ENCODE results near the gene TP73.

TP73 gene

DNA sequence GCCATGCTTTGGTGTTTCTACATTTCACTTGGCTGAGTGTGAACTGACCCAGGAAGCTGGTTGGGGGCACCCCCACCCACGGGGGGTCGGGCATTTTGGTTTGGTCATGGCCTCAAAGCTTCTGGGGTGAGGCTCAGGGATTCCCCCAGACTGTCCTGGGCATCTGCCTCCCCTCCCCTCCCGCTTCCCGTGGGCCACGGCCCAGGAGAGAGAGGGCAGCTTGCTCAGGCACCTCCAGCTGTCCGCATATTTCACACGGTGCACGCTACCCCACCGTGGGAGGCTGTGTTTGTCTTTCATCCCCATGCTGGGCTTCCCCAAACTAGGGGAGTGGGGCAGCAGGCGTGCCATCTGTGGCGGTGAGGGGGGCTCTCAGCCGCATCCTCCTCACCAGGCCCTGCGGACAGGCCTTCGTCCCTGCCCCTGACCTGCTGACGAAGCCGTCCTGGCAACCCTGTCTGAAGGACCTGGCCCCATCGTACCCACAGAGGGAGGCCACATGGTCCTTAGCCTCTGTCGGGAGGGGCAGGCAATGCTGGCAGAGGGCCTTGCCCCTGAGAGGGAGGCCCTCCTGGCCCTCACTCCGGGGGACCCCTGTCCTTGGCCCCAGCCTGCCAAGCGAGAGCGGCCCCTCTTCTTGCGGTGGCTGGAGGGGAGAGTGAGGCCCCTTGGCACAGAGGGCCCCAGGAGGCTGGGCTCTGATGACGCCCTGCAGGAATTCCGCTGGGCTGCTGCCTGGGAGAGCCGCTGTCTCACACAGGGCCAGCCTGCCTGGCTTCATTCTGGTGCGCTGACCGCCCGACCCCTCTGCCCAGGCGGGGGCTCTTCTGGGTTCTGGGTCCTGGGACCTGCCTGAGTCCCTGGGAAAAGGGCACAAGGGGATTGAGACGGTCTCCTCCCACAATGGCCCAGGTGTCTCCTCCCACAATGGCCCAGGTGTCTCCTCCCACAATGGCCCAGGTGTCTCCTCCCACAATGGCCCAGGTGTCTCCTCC is 22.1 kb downstream of the TP73 start:
- no peak for DNase-seq

- DNase-seq = no peak
These were observed 23.1 kb downstream of the TP73 start for GRCh38 chr1:3675436-3675835.

GRCh38 chr1:3676581-3677470 is 24.5 kb downstream of the TP73 start:
- DNase-seq = no peak

GRCh38 chr1:3677484-3677883 is 25.2 kb downstream of the TP73 start:
- DNase-seq = no peak

DNA sequence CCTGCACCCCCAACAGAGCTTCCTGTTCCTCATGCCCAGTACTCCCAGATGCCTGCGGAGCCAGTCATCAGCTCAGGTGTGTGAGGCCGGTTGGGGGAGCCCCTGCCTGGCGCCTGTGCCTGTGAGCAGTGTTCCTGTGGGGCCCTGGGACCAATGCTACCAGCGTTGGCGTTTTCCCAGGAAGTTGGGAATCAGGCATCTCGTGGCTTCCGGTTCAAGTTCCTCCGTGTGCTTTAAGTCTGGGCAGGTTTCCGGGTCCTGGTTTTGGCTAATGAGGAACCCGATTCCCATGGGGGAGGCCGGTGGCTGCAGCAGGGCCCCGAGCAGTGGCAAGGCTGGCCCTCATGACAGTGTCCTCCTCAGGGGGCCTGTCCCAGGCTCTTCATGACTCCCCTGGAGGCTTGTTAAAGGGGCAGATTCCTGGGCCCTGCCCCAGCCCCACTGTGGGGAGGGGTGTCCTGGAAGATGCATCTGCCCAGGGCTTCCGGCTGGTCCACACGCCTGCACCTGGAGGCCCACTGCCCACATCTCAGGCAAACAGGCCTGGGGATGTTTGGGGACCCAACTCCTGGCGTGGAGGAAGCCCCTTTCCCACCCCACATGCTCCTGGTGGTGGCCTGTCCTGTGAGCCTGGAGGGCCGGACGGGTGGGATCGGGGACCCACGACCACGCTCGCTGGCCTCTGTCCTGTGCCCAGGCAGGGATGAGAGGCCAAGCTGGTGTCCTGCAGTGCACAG is 26.2 kb downstream of the TP73 start:
- no peak for DNase-seq

GRCh38 chr1:3679098-3679555 is 26.8 kb downstream of the TP73 start:
- no peak for DNase-seq

GRCh38 chr1:3679799-3680453 is 27.6 kb downstream of the TP73 start:
- DNase-seq = no peak

- DNase-seq = peak; percentile 62
These were observed 28.3 kb downstream of the TP73 start for GRCh38 chr1:3680488-3681230.

GRCh38 chr1:3681231-3681897 is 29.0 kb downstream of the TP73 start:
- DNase-seq = no peak

DNA sequence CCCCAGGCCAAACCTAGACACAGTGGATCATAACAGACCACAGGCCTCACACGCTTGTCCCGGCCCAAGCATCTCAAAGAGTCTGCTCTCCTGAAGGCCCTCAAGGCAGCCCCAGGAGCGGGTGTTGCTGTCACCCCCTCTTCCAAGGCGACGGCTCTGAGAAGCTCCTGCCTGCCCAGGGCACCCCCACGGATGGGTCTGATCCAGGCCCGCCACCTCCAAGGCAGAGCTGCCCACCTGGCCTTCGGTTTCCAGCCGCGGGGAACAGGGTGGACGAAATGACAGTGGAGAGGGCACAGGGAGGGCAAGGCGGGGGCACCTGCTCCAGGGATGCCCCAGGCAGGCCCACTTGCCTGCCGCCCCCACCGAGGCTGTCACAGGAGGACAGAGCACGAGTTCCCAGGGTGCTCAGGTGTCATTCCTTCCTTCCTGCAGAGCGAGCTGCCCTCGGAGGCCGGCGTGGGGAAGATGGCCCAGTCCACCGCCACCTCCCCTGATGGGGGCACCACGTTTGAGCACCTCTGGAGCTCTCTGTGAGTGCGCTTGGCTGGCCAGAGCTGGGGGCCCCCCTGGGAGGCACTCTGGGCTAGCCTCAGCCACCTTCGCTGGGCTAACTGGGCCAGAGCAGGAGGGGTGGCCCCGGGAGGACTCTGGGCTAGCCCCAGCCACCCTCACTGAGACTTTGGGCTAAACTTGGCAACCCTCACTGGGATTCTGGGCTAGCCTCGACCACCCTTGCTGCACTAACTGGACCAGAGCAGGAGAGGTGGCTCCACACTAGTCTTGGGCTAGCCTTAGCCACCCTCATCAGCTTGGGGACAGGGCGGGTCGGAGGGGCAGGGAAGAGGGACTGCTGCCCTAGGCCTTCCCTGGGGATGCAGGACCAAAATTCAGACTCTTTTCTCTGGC is 29.8 kb downstream of the TP73 start:
- no peak for DNase-seq

GRCh38 chr1:3683197-3683596 is 30.9 kb downstream of the TP73 start:
- no peak for DNase-seq

DNA sequence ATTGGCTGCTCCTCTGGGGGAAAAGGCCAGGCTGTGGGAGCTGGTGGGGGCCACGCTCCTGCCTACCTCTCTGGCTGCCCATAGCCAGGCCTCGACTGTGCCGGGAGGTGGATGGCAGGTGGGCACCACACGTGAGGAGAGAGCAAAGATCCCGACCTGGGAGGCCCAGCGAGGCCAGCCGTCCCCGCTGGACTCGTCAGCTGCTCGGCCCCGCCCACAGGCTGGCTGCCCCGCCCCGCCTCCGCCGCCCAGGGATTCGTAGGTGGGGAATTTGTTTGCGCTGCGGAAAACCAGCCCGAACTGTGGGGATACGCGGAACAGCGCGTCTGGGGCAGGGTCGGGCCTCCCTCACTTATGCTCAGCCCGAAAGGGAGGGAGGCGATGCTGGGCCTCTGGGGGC is 31.7 kb downstream of the TP73 start:
- DNase-seq = no peak

DNA sequence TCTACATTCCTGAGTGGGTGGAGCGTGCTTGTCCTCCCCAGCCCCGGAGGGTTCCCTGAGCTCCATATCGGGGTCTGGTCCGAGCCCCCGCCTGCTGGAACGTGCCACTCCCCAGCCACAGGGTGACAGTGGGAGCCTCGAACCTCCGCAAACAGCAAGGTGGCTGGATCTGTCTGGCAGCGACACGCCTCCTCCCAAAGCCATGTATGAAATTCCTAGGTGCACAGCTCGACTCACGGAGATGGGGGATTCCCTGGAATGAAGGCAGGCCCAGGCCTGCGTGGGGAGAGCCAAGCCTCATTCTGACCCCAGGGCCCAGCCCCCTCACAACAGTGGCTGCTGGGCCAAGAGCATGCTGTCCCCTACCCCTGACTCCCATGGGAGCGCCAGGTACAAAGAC is 32.9 kb downstream of the TP73 start:
- DNase-seq = no peak

GRCh38 chr1:3685906-3686305 is 33.6 kb downstream of the TP73 start:
- no peak for DNase-seq

GRCh38 chr1:3687504-3687903 is 35.2 kb downstream of the TP73 start:
- no peak for DNase-seq

DNA sequence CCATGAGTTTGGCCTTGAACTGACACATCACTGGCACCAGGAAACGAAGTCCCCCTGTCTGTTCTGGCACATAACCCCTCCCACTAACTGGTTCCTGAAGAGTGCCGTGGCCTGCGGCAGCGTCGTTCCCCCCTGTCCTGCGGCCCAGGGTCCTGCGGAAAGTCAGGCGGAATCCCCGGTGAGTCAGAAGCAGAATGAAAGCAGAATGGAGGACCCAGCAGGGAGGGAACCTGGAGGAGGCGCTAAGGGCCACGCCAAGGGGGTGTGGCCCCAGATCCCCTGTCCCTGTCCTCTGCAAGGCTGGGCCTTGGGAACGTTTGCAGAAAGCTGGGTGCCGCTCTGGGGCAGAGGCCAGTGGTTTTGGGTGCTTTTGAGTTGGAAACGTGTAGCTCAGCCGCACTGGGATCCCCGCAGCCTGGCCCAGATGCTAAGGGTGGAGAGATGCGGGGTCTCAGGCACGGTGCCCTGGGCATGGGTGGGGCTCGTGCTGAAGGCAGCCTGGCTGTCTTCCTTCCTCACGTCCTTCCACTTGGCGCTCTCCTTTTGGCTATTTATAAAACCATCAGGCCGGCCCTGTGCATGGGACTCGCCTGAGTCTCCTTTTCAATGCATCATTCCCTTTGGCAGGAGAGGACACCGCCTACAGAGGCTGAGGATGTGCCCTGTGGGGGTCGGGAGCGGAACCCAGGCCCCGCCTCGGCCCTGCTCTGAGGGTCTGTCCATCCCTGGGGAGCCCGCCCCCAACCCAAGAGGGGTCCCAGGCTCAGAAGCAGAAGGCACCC is 36.2 kb downstream of the TP73 start:
- no peak for DNase-seq

DNA sequence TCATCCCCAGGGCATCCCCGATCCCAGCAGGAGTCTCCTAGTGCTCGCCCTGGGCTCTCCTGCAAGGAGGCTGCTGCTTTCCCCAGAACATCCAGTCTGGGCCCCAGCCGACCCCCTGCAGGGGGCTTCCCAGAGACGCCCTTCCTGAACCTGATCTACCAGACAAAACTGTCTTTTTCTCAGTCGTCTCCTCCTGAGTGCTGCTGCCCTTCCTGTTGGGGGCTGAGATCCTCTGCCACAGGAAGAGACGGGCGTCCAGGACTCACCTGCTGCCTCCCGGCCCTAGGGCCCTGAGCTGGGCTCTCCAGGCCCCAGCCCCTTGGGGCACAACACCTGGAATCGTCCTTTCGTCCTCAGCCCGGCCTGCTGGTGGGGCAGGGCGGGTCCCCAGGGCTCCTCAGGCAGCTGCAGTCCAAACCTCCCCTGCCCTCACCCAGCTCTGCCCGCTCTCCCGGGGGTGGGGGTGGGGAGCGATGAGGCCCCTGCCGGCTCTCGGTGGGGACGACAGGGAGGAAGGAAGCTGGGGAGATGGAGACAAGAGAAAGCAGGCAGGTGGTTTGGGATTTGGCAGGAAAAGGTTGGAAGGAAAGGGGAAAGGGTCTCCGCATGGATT is 36.9 kb downstream of the TP73 start:
- DNase-seq = no peak

GRCh38 chr1:3690282-3691065 is 38.2 kb downstream of the TP73 start:
- peak; percentile 86 for DNase-seq
